Mononuclear cell (primary cell): ENCODE measurements around the gene SCN2B. TPM values are rescaled to one million over a fixed set of nuclear protein-coding genes. Genes with fewer than 3 reads are reported as not detected.

Experiments
- H3K27me3 ChIP-seq: 2 replicates; pipeline ENCODE4 v1.6.0; 2011; ENCODE audit warnings: low read length, control low read depth; ENCODE audit not compliant: insufficient read depth
- H3K4me1 ChIP-seq: 2 replicates; pipeline ENCODE4 v1.5.1; 2011; ENCODE audit warnings: mild to moderate bottlenecking, low read length, control low read depth; ENCODE audit not compliant: insufficient read depth
- H3K4me3 ChIP-seq: 2 replicates; pipeline ENCODE4 v1.5.1; 2011; ENCODE audit warnings: mild to moderate bottlenecking, low read length, moderate library complexity
- H3K9me3 ChIP-seq: 2 replicates; pipeline ENCODE4 v1.5.1; 2011; ENCODE audit warnings: low read depth, mild to moderate bottlenecking, control low read depth, low read length
- total RNA-seq: library from RNA; depleted of rRNA; stranded (reverse); fragments of >200 nt; gene quantifications from one replicate; pipeline ENCODE4 v1.2.3, GENCODE V29; 2012

SCN2B gene
- total RNA-seq, 1 donor: not detected

GRCh38 chr11:118156531-118157185 lies 19.8 kb downstream of the SCN2B start:
- H3K4me3 ChIP-seq: no peak overlapping the region
- H3K27me3 ChIP-seq: peaks cover 55% of the 10 kb centered on the region
- H3K9me3 ChIP-seq: no peaks in the 10 kb centered on the region
- peaks cover 15% of the 10 kb centered on the region for H3K4me1 ChIP-seq

DNA sequence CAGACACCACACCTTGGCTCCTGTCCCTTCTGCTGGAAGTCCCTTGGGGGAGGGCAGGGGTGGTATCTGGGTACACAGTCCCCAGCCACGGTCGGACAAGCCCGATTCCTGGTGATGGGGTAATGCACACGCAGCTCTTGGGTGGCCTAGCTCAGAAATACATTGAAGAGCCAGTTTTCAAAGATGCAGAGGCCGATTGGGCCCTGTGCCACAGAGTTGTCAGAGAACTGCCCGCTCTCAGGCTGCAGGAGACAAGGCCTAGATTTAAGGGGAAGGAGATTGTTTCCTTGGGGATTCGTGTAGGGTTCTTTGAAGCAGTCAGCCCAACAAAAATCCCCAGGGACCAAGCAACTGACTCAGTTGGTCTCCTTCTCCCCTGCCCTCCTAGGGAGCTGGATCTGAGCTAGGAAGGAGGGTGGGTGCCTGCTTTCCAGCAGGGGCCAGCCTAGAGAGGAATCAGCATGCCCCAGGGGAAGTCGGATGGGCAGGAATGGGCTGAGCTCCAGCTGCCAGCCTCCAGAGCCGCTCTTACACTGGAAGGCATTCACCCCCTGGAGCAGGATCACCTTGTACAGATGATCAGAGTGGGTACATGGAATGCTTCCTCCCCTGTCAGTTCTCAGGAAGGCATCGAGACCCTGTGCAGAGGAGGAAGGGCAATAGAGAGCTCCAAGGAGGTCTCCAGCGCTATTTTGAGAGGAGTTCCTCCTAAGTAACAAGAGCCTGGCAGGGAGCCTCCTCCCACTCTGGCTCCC lies 20.5 kb downstream of the SCN2B start:
- Histone ChIP-seq H3K27me3 (peaks cover 62% of the 10 kb centered on the region), H3K9me3 (no peaks in the 10 kb centered on the region), H3K4me3 (no peak overlapping the region), H3K4me1 (peaks cover 15% of the 10 kb centered on the region)

GRCh38 chr11:118154641-118155040 lies 21.8 kb downstream of the SCN2B start:
- Histone ChIP-seq H3K4me1 (peaks cover 15% of the 10 kb centered on the region), H3K27me3 (peaks cover 67% of the 10 kb centered on the region), H3K4me3 (no peak overlapping the region), H3K9me3 (no peaks in the 10 kb centered on the region)

- H3K9me3 ChIP-seq: no peaks in the 10 kb centered on the region
- peaks cover 15% of the 10 kb centered on the region for H3K4me1 ChIP-seq
- no peak overlapping the region for H3K4me3 ChIP-seq
- peaks cover 66% of the 10 kb centered on the region for H3K27me3 ChIP-seq
Observed at GRCh38 chr11:118153976-118154375, 22.5 kb downstream of the SCN2B start.

DNA sequence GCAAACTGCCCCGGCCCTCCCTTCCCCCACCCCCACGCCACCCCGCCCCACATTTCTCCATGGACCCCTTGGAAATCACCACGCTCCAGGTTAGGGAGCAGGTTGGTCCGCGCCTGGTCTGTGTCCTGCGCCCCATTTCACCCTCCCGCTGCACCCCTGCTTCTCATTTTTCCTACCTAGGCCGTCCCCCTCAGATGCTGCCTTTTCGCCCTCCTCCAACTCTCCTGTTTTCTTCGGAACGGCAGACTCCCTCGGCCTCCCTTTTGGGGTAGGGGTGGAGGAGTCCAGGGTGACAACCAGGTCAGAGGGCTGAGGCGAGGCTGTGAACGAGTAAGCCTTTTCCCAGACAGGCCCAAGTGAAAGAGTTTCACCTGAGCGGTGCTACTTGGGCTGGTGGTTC lies 22.9 kb downstream of the SCN2B start:
- no peak overlapping the region for H3K4me3 ChIP-seq
- peaks cover 15% of the 10 kb centered on the region for H3K4me1 ChIP-seq
- peaks cover 65% of the 10 kb centered on the region for H3K27me3 ChIP-seq
- H3K9me3 ChIP-seq: no peaks in the 10 kb centered on the region

- H3K9me3 ChIP-seq: no peaks in the 10 kb centered on the region
- peaks cover 65% of the 10 kb centered on the region for H3K27me3 ChIP-seq
- peaks cover 15% of the 10 kb centered on the region for H3K4me1 ChIP-seq
- no peak within 1 kb of the TSS for H3K4me3 ChIP-seq
Observed at GRCh38 chr11:118152552-118153471, 23.6 kb downstream of the SCN2B start, which contains the start of gene SCN4B. Gene SCN4B (minus strand): TSS chr11:118152823. CDS start chr11:118152673, 150 bp downstream.

DNA sequence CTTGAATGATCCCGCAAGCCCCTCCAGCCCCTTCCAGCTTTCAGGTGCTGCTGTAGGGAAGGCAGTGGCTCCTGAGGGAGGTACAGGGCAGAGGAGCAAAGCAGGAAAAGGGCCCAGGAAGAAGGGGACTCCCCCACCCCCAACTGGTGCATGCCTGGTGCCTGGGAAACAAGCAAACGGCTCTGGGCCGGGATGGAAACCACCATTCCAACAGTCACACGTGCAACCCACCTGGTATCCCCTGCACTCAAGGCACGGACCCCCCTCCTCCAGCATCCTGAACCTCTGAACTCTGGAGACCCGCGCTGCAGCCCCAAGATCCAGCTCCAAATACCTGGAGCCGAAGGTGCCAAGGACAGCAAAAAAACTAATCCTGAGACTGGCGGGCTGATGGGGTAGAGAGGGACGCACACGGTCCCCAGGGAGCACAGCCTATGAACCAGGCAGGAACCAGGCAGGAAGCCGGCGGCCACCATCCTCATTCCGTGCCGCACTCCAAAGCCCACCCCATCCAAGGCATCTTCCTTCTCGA lies 24.4 kb downstream of the SCN2B start:
- Histone ChIP-seq H3K4me3 (no peak overlapping the region), H3K27me3 (peaks cover 62% of the 10 kb centered on the region)

DNA sequence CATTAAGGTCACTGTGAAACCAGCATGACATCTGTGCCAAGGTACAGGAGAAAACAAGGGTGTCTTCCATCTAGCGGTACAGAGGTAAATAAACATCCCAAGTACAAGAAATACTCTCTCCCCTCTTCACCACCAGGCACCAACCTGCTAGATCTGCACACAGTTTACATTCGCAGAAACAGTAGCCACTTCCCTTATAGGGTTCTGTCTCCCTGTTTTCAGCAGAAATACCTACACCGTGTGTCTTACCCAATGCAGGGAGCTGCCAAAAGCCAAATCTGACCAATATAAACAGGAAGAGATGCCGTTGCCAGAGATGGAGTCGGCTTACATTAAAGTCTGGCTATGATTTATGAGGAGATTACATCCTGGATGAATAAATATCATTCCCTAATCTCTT lies 25.0 kb downstream of the SCN2B start:
- Histone ChIP-seq H3K4me3 (no peak overlapping the region), H3K27me3 (peaks cover 60% of the 10 kb centered on the region), H3K4me1 (peaks cover 12% of the 10 kb centered on the region), H3K9me3 (no peaks in the 10 kb centered on the region)

More for the DNA sequence above, 24.4 kb downstream of the SCN2B start:
- Histone ChIP-seq H3K4me1 (peaks cover 15% of the 10 kb centered on the region), H3K9me3 (no peaks in the 10 kb centered on the region)

- Histone ChIP-seq H3K4me3 (no peak overlapping the region), H3K9me3 (no peaks in the 10 kb centered on the region), H3K4me1 (peaks cover 18% of the 10 kb centered on the region), H3K27me3 (peaks cover 45% of the 10 kb centered on the region)
Observed at GRCh38 chr11:118149493-118149892, 26.9 kb downstream of the SCN2B start.

GRCh38 chr11:118148856-118149255 lies 27.6 kb downstream of the SCN2B start:
- no peaks in the 10 kb centered on the region for H3K9me3 ChIP-seq
- H3K4me3 ChIP-seq: no peak overlapping the region
- H3K4me1 ChIP-seq: peaks cover 19% of the 10 kb centered on the region
- peaks cover 39% of the 10 kb centered on the region for H3K27me3 ChIP-seq

DNA sequence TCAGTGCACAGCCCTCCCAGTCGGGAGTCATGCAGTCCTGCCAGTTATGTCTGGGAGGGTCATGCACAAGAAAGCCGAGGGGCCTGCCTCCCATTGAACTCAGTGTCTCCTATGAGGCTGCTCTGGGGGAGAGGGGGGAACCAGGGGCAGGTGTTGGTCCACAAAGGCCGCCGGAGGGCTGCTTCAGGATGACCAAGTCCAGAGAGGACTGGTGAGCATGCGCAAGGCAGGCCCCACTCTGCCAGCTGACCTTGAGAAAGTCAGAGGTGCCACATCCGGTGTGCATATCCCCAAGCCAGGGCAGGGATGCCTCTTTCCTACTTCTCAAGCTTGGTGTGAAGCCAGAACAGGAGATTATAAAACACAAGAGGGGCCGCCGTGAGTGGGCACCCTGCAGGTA lies 28.2 kb downstream of the SCN2B start:
- H3K4me3 ChIP-seq: no peak overlapping the region
- H3K27me3 ChIP-seq: peaks cover 35% of the 10 kb centered on the region
- H3K4me1 ChIP-seq: peaks cover 24% of the 10 kb centered on the region
- no peaks in the 10 kb centered on the region for H3K9me3 ChIP-seq

DNA sequence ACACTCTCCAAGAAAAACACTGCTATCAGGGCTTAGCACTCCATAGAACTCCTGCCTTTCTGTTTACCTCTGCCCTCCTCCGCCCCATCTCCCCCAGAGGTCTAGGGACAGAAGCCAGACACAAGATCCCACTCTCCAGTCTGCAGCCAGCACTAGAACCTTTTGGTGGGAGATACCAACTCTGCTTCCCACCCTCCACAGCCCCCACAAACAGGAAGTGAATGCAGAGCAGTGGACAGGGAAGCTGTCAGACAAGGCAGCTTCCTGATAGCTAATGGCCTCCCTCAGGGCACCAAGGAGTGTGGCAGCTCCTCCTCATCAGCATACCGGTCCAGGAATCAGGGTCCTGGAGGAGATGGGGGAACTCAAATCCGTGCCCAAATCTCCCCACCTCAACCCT lies 28.9 kb downstream of the SCN2B start:
- Histone ChIP-seq H3K4me1 (peaks cover 25% of the 10 kb centered on the region), H3K4me3 (no peak overlapping the region), H3K27me3 (peaks cover 29% of the 10 kb centered on the region), H3K9me3 (no peaks in the 10 kb centered on the region)

- H3K27me3 ChIP-seq: peaks cover 20% of the 10 kb centered on the region
- H3K4me3 ChIP-seq: no peak overlapping the region
- H3K4me1 ChIP-seq: peaks cover 31% of the 10 kb centered on the region
- no peaks in the 10 kb centered on the region for H3K9me3 ChIP-seq
Observed at GRCh38 chr11:118146554-118146953, 29.9 kb downstream of the SCN2B start.

GRCh38 chr11:118145285-118146227 lies 30.9 kb downstream of the SCN2B start:
- peak overlapping the region; percentile 51 for H3K4me3 ChIP-seq
- H3K27me3 ChIP-seq: peaks cover 11% of the 10 kb centered on the region

More at GRCh38 chr11:118145285-118146227, 30.9 kb downstream of the SCN2B start:
- Histone ChIP-seq H3K4me1 (peaks cover 31% of the 10 kb centered on the region), H3K9me3 (no peaks in the 10 kb centered on the region)
